TTC549 (cell line): ENCODE measurements around the gene VPS29.
"Not testable (repeated sequence)": the region's sequence is repeated elsewhere in the genome, so short reads cannot be mapped to it uniquely, and the experiment has no call there.

Experiments
- FAIRE-seq: peaks from 2 replicates; lab custom pipeline; 2012; peaks lifted over from hg19 to GRCh38; lab: Jason Lieb, UNC

VPS29 gene

DNA sequence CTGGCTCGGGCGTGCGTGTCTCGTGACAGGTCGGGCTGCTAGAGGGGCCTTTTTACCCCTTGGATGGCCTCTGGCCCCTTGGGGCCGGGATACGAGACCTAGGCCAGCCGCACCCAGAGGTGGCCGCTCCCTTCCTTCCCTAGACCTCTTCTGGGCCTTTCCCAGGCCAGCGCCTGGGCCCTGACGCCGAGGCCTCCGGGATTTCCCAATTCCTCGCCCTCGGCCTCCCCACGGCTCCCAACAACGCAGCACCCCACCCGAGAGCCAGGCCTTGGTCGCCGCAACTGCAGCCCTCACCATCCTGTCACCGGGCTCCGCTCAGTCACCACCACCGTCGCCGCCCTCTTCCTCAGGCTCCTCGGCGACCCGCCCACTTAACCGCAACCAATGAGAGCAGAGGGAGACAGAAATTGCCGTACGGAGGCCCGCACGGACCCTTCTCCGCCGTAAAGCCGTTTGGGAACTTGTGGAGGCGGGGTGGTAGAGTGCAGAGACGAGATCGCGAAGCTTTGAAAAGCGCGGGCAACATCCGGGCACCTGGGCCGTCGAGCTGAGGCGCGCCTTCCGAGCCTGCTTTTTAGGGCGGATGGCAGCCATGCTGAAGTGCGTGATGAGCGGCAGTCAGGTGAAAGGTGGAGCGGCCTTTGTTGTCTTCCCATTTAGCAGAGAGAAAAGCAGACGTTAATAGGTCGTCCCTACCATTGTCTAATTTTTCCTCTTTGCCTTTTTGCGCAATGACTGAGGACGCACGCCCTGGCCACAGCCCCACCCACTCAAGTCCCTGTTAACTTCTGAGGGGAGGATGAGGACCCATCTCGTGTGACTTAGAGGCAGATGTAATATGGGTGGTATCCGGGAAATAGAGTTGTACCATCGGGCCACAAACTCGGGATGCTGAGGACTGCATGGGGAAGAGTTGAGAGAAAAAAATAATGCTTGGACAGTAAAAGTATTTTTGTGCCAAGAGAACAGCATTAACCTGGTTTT, at the start of gene VPS29, which contains the start of gene RAD9B:
Gene VPS29 (minus strand): TSS at position 360 of the 987 bp plus-strand sequence. CDS start 60 bp downstream, at position 300.
Gene RAD9B (plus strand): TSS at position 580 of the 987 bp plus-strand sequence. CDS start 7 bp downstream, at position 587.
- peak; percentile 66 for FAIRE-seq

DNA sequence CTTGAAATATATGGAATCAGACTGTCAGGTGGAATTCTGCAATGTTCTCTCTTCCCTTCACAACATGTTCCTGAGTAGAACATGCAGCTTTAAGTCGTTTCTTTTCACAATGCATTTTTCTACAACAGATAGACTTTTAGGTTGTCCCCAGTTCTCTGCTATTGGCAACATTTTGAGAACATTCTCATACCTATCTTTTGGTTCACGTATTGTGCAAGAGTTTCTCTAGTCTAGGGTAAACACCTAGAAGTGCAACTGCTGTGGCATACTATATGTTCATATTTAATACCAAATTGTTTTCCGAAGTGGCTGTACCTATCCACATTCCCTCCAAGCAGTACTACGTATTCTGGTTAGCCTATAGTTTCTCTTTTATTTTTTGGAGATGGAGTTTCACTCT, 49.1 kb upstream of the VPS29 start:
- FAIRE-seq = no peak

DNA sequence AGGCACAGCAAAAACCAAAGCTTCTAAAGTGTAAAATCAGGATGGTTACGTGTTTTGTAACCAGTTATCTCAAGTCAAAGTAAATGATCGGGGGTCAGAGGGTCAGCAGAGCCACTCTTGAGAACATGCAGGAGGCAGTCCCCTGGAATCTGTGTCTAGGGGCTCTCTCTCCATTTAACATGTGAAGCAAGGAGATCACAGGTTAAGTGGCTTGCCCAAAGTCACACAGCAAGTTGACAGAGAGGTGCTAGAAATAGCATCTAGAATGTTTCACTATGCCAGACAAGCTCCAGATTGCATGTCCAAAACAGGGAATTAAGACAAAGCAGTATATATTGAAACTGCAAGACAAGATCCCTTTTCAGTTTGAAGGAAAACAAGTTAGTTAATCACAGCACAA, 47.8 kb upstream of the VPS29 start:
- FAIRE-seq = no peak

DNA sequence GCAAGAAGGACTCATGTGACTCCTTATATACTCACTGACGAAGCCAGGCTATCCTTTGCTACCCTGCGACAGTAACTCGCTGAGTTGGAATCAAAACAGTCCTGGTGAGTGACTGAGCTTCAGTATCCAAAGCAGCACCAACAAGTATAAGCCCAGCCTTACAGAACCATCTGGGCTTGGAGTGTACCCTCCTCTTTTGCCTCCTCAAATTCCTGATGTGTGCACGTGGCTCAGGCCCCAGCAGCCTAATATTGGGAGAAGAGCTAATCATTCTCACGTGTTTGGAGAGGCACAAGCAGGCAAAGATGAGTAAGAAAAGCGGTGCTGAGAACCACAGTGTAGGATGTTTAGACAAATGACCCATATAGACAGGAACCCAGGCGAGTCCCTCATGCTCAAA, 46.8 kb upstream of the VPS29 start:
- FAIRE-seq = no peak

DNA sequence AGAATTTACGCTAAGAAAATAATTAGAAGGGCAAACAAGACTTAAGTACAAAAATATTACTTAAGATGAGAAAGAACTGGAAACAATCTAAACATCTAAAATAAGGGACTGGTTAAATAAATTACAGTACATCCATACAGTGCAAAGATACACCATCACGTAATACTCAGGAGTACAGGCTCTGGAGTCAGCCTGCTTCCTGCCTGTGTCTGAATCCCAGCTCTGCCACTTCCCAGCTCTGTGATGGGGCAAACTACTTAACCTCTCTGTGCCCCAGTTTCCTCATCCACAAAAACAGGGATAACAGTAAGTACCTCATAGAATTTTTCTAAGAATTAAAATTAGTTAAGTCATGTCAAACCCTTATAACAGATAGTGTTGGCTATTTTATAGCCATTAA, 45.2 kb upstream of the VPS29 start:
- FAIRE-seq = no peak

DNA sequence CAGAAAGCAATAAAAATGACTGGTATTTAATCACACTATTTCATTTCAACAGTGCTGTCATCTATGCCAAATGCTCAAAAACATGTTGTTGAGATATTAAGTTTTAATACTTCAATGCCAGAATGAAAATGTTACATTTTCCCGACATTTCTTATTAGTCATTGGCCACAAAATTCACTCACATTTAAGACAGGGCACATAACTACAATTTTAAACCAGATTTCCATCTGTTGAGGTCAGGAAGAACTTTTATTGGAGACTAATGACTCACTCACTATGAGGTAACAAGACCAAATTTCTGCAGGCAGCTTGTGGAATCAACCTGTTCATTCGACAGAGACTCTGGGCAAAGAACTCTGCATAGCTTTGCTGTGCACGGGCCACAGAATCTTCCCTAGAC, 44.4 kb upstream of the VPS29 start:
- no peak for FAIRE-seq

DNA sequence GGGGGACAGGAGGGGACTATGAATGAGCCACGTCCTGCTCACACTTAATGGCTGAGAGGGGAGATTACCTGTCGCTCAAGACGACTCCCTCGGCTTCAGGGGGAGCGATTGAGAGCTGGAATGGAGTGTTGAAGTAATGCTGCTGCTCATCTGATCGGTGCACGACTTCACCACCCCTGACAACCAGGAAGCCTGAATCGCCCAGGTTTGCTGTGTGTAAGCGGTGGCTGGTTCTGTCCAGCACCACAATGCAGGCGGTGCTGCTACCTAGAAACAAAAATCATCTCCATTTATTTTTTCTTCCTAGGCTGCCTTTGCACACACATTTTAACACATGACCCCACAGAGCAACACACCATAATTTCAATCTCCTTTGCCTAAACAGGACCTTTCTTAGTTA, 43.9 kb upstream of the VPS29 start:
- no peak for FAIRE-seq

DNA sequence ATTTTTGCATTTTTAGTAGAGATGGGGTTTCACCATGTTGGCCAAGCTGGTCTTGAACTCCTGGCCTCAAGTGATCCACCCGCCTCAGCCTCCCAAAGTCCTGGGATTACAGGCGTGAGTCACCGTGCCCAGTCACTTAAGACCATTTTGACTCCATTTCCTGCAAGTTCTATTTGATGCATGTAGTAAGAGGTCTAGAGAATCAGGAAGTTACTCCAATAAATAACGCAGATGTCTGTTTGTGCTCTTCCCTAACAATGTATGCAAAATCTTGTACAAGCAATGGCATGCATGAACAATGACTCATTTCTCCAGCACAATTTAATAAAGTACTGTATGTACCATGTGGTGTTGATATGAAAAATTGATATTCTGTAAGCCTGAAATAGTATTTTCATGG, 43.3 kb upstream of the VPS29 start:
- not testable (repeated sequence) for FAIRE-seq

DNA sequence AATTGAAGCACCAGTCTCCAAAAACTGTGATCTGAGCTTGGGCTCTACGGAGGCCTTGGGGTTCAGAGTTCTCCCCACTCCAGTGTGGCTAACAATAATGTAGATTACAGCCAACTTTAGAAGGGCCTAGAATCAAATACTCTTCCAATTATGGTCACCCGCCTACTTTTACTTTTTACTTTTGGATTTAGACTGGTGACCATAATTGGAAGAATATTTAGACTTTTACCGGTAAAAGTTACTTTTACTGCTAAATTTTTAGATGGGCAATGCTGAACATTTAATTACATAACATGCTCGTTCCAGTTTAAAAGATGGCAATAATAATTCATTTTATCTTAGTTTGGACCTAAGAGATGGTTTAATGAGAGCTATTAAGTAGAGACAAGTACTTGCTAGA, 42.1 kb upstream of the VPS29 start:
- FAIRE-seq = no peak

DNA sequence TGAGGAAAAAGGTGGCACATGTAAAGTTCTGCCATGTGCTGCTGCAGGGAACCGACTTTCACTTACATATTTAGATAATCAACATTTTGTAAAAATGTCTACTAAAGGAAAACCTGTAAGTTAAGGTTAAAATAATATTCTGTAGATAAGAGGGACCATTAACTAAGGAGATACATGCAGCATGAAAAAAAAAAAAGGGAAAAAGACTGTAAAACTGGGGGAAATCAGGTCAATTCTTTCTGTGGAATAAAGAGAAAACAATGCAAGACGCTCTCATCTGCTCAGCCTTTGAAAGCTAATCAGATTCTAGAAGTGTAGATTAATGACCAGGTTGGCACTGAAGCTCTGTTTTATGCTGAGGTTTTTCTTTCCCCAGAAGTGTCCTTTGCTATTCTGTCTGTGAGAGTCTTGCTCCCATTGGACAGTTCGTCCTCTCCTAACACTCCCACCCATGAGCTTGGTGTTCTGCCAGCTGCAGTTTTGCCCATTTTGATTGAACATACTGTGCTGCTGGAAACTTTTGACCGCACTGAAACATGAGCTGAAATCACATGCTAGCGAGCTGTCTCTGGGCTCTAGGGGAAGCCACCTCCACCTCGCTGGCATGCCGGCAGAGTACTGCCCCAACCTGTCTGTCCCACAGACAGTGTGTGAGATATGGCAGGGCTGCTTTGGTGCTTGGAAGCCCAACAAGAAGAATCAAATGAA, 41.5 kb upstream of the VPS29 start:
- no peak for FAIRE-seq

DNA sequence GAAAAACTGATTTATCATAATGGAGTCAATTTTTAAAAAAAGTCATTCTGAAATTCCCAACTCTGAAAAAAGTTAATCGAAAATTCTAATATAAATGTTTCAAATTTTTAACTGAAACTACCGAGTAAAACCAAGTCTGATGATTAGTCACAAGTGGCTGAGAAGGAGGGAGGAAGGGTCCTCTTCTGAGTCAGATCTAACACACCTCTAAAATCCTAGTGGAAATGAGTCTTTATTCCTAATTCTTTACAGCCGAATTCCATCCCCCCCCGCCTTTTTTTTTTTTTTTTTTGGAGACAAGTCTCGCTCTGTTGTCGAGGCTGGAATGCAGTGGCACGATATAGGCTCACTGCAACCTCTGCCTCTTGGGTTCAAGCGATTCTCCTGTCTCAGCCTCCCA, 38.1 kb upstream of the VPS29 start:
- no peak for FAIRE-seq

DNA sequence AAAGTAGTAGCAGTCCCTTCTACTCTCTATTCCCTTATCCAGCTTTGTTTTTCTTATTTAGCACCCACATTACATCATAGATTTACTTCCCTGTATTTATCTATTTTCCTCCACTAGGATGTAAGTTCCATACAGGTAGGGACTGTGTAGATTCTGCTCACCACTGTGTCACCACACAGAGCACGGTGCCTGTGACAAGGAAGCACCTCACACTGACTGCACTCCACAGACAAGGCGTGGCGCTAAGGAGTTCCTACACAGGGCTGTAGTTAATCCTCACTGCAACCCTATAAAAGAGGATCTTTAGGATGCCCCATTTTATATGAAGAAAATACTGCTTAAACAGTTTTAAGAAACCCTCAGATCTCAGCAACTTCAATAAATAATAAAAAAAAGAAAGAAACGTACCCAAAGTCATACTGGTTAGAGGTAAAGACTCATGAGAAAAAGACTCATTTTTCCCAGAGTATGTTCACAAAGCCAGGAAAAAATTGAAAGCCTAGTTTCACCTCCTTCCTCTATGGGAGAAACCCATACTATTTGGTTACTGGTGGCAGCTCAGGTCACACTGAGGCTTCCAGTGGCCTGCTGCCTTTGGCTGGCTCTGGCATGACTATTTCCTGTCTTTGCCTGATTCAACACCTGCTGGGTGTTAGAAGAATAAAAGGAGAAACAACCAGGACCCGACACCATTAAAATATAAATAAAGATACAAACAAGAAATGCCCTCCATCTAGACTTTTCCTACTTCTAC, 37.1 kb upstream of the VPS29 start:
- no peak for FAIRE-seq

DNA sequence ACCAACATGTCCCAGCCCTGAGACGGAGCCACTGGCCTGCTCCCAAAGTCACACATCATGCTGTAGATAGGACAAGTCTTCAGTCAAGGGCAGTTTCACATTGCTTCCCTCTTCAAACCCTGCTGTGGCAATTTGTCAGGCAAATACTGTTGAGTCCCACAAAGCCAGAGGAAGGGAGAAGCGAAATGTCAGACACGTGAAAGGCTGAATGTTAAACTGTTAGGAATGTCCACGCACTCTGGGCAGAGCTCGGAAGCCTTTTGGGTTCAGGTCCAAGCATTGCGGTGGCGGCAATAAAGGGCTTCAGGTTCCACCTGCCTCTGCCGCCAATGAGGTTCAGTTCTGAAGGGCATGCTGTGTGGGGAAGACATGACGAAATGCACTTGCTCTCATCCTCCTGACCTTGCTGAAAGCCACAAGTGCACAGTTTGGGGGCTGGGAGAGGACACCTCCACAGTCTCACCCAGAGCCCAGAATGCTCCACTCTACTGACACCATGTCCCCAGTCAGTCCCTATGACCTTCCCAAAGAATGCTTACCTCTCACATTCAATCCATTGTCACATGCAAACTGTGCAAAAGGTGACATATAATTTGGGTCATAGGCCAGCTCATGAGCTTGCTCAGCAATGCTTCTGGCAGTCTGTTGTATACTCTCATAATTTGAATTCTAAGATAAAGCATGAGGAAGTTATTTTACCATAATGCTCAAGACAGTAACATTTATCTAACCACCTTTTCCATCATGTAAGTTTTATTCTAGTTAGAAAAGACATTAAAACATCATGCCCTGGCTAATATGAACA, 35.9 kb upstream of the VPS29 start:
- no peak for FAIRE-seq

DNA sequence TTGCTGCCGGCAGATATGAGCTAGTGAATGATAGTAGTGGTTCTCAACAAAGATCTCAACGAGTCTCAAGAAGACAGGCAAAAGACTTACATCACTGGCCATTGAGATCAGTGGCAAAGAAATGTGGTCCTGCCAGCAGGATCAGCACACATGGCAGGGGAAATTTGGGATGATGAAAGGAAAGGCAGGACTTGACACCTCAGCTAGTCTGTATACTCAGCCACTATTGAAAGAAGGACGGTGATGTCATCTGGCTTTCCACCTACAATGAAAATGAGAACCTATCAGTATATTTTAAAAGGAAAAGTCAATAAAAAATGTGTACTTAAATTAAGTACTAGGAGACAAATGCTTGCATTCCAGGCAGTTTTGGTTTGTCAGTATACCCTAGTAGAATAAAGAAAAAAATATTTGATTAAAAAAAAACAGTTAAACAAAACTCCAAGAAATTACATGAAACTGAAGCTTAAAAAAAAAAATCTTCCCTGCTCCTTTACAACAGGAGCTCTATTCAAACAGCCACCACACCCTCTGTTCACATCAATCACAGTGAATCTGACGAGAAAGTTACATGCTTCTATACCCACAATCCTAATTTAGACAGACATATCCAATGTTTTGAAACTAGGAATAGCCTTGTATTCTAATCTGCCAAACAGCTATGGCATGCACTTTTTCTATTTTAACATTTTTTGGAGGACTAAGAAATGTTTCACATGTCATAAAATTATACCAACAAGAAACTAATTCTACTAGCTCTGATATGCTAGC, 35.1 kb upstream of the VPS29 start:
- FAIRE-seq = no peak

DNA sequence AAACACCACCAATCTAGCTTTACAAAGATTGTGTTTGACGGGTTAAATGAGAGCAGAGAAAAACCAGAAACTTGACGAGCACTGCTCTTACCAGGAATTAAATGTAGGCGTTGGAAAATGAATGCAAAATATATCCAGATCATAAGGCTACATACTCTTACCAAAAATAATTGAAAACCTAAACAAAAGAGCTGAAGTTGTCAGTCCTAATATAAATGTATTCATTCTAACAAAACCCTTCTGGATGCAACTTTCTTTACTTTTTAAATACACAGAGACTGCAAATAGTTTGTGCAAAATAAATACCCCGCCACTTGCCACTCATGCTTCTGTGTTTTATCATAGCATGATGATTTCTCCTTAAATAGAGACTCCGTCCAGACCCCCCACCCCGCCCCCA, 32.9 kb upstream of the VPS29 start:
- FAIRE-seq = no peak

DNA sequence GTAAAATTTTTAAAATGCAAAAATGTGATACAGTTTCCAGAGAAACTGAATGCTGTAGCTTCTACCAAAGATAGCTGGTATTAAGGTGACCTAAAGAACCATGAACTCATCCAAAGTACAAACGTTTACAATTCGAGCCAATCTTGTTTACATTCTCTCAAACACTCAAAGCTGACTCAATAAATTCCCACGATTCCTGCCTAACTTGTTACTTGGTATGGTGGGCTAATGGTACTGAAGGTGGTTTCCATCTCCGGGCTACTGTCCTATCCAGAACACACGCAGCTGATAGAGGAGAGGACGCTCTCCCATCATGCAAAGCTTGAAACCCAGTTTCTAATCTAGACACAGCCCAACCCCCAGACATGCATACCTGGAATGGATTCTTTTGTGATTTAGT, 31.7 kb upstream of the VPS29 start:
- no peak for FAIRE-seq

DNA sequence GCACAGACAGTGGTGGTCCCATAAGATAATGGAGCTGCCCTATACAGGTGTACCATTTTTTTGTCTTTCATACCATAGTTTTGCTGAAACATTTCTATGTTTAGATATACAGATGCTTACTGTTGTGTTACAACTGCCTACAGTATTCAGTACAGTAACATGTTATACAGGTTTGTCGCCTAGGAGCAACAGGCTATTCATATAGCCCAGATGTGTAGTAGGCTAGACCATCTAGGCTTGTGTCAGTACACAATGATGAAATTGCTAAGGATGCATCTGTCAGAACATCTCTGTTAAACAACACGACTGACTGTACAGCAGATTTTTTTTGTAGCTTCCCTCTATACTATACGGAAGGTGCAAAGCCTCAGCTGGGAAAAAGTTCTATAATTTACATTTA, 30.7 kb upstream of the VPS29 start:
- FAIRE-seq = no peak

DNA sequence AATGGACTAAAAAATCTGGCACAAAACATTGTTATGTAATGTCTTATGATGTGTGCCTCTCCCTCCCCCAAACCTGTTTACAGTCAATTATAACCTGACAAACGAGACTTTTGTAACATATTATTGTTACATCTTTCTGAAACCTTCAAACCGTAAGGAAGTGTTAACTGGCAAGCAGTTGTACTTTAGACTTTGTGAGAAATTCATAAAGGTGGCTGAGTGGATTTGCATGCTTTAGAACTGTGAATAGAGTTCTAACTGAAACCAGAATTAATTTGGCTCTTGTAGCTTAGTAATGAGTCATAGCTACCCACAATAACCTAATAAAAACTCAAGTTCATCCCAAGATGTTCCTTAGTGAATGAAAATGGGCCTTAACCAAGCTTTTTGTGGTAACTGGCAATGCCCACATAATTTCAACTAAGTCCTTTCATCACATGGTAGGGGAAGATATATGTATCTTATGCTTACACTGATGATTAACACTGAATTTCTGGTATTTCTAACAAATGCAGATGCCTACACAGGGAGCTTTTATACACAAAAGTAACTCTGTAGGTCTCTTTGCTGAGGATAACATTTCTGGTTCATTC, 29.9 kb upstream of the VPS29 start:
- no peak for FAIRE-seq

DNA sequence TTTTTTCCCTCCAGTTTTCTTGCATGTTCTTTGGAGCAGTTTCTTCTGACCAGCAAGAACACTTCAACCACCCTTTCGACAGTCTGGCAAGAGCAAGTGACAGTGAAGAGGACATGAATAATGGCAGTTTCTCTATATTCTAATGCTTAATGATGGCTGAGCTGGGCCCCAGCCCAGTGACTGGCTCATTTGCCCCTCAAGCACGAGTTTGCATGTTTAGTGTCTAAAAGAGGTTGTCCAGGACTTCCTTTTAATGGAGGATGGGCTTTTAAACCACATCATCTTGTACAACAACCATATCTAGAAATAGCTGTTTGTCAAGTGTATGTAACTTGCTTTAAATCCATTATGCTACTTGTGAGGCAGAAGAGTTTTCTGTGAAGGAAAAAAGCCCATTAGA, 28.6 kb upstream of the VPS29 start:
- FAIRE-seq = no peak

DNA sequence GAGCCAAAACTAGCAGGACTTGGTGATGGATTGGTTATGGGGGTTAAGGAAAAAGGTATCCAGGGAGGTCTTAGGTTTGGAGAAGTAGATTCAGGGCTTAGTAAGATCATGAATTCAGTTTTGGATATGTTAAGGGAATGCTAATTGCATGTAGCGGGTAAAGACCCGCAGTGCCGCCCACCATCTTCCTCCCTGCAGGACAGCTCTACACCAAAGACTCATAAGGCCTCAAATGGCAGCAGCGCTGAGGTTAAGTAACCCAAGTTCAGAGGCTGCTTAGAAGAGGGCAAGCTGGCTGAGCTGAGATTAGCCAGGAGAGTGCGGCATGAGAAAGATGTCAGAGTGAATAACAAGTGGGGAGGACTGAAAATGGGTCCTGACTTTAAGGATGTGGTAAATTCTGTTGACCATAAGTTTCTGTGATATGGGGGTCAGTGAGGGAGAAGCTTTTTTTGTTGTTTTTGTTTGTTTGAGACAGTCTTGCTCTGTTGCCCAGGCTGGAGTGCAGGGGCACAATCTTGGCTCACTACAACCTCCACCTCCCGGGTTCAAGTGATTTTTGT, 26.4 kb upstream of the VPS29 start:
- FAIRE-seq = no peak
